Chondrocyte (in vitro differentiated cells): ENCODE measurements around the gene CXADR. TPM values are rescaled to one million over a fixed set of nuclear protein-coding genes. Genes with fewer than 3 reads are reported as not detected.

Experiments used
- DNase-seq: peaks from one replicate; pipeline ENCODE4 v3.0.0; 2021; ENCODE audit warnings: mixed read lengths, low spot score
- H3K27ac Mint-ChIP-seq: one replicate; pipeline ENCODE4 v1.8.0; 2021; ENCODE audit warnings: mild to moderate bottlenecking, moderate library complexity, mixed read lengths; ENCODE audit not compliant: unreplicated experiment
- H3K27me3 Mint-ChIP-seq: 2 replicates; pipeline ENCODE4 v1.8.0; 2021; ENCODE audit warnings: low read depth, mixed read lengths
- H3K36me3 Mint-ChIP-seq: 2 replicates; pipeline ENCODE4 v1.8.0; 2021; ENCODE audit warnings: low read depth, mixed read lengths
- H3K4me1 Mint-ChIP-seq: 2 replicates; pipeline ENCODE4 v1.8.0; 2021; ENCODE audit warnings: low read depth, mild to moderate bottlenecking, mixed read lengths
- H3K4me3 Mint-ChIP-seq: one replicate; pipeline ENCODE4 v1.8.0; 2021; ENCODE audit warnings: mild to moderate bottlenecking, moderate library complexity, mixed read lengths; ENCODE audit not compliant: unreplicated experiment
- H3K9me3 Mint-ChIP-seq: 2 replicates; pipeline ENCODE4 v1.8.0; 2021; ENCODE audit warnings: low read depth, mixed read lengths
- CTCF ChIP-seq: fragments of 200-600 bp; sonication (generic); IDR thresholded peaks from 2 replicates; pipeline ENCODE4 v1.5.0; 2021; ENCODE audit warnings: antibody characterized with exemption, mild to moderate bottlenecking, moderate library complexity
- total RNA-seq: library from RNA; stranded (reverse); gene quantifications from 3 replicates; pipeline ENCODE4 v1.2.1, GENCODE V29; 2021

Gene CXADR
- total RNA-seq, 1 donor from 2014 or later = 0.17 TPM

DNA sequence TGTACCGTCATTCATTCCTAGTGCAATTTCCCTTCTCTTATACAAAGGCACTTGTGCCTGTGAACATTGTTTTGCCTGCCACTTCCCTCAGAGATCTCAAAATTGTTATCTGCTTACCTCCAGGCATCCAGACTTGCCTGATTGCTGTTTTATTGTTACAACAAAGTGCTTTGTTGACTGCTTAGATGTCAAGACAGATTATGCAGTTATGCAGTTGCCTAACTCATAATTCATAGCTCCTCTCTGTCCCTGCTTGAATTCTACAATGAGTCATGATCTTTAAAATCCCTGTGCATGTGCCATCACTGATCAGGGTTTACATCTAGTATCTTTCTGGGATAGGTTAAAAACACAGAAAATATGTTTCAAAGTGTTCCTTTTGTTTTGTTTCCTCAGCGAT, 24.5 kb downstream of the CXADR start:
- no peak for DNase-seq
- Mint-ChIP-seq H3K27ac (no peak overlapping the region), H3K27me3 (peaks cover 9% of the 10 kb centered on the region), H3K4me3 (no peak overlapping the region), H3K36me3 (no peaks in the 10 kb centered on the region), H3K4me1 (no peaks in the 10 kb centered on the region), H3K9me3 (no peaks in the 10 kb centered on the region)
- no peak for TF ChIP-seq CTCF

DNA sequence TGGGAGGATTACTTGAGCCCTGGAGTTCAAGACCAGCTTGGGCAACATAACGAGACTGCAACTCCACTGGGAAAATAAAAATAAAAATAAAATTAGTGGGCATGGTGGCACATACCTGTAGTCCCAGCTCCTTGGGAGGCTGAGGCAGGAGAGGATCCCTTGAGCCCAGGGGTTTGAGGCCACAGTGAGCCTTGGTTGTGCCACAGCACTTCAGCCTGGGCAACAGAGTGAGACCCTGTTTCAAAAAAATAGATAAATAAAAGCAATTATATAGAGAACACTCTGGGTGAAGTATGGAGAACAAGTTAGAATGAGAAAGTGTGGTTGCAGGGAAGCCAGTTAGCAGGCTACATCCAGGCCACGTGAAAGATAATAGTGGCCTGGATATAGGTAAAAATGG, 25.7 kb downstream of the CXADR start:
- TF ChIP-seq CTCF = no peak
- no peak overlapping the region for H3K27ac Mint-ChIP-seq

GRCh38 chr21:17539323-17539722, 26.5 kb downstream of the CXADR start:
- TF ChIP-seq CTCF = no peak
- H3K36me3 Mint-ChIP-seq = no peaks in the 10 kb centered on the region
- H3K9me3 Mint-ChIP-seq = no peaks in the 10 kb centered on the region
- DNase-seq = no peak
- peaks cover 9% of the 10 kb centered on the region for H3K27me3 Mint-ChIP-seq
- no peak overlapping the region for H3K27ac Mint-ChIP-seq
- H3K4me1 Mint-ChIP-seq = no peaks in the 10 kb centered on the region
- H3K4me3 Mint-ChIP-seq = no peak overlapping the region

More for the DNA sequence above, 25.7 kb downstream of the CXADR start:
- Mint-ChIP-seq H3K4me3 (no peak overlapping the region), H3K4me1 (no peaks in the 10 kb centered on the region), H3K27me3 (peaks cover 9% of the 10 kb centered on the region), H3K36me3 (no peaks in the 10 kb centered on the region), H3K9me3 (no peaks in the 10 kb centered on the region)
- no peak for DNase-seq

DNA sequence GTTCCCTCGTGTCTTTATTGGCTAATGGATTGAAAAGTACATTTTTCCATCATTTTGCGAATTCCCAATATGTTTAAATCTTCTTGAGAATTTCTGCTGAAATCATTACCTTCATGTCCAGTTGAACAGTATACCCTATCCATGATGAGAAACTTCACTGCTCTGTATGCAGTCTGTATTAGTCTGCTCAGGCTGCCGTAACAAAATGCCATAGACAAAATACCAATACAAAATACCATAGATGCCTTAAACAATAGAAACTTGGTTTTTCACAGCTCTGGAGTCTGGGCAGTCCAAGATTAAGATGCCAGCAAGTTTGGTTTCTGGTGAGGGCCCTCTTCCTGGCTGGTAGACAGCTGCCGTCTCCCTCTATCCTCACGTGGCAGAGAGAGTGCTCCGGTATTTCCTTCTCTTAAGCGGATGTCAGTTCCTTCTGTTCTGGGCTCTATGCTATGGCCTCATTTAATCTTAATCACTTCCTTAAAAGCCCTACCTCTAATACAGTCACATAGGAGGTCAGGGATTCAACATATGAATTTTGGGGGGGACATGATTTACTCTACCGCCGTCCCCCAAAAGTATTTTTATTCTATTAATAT, 27.0 kb downstream of the CXADR start:
- no peak overlapping the region for H3K4me3 Mint-ChIP-seq

GRCh38 chr21:17540530-17540929, 27.7 kb downstream of the CXADR start:
- H3K27ac Mint-ChIP-seq = no peak overlapping the region
- H3K4me1 Mint-ChIP-seq = no peaks in the 10 kb centered on the region
- peaks cover 9% of the 10 kb centered on the region for H3K27me3 Mint-ChIP-seq
- TF ChIP-seq CTCF = no peak
- no peaks in the 10 kb centered on the region for H3K36me3 Mint-ChIP-seq
- H3K9me3 Mint-ChIP-seq = no peaks in the 10 kb centered on the region
- DNase-seq = no peak
- no peak overlapping the region for H3K4me3 Mint-ChIP-seq

More for the DNA sequence above, 27.0 kb downstream of the CXADR start:
- H3K4me1 Mint-ChIP-seq = no peaks in the 10 kb centered on the region
- DNase-seq = no peak
- no peaks in the 10 kb centered on the region for H3K36me3 Mint-ChIP-seq
- H3K9me3 Mint-ChIP-seq = no peaks in the 10 kb centered on the region
- no peak for TF ChIP-seq CTCF
- no peak overlapping the region for H3K27ac Mint-ChIP-seq
- H3K27me3 Mint-ChIP-seq = peaks cover 9% of the 10 kb centered on the region
